Uterus (tissue), 2 donors: ENCODE data around the gene CDH4.

Experiments
- POLR2A ChIP-seq, 2 donors: fragments of 450-650 bp; IDR thresholded peaks; one replicate each; pipeline ENCODE4 v1.6.1; 2016; ENCODE audit warnings: antibody characterized with exemption in 2 of 2, mild to moderate bottlenecking in 1 of 2, moderate library complexity in 1 of 2
- TF ChIP-seq, protein P1 (sequence below), 4 experiments: fragments of 200-600 bp in 2 of 4; fragments of 450-650 bp in 2 of 4; sonication (generic) in 2 of 4; IDR thresholded peaks; one replicate each; pipeline ENCODE4 v1.5.1; 2016 to 2019; ENCODE audit warnings: antibody characterized with exemption in 4 of 4, mild to moderate bottlenecking in 2 of 4, moderate library complexity in 1 of 4

DNA sequence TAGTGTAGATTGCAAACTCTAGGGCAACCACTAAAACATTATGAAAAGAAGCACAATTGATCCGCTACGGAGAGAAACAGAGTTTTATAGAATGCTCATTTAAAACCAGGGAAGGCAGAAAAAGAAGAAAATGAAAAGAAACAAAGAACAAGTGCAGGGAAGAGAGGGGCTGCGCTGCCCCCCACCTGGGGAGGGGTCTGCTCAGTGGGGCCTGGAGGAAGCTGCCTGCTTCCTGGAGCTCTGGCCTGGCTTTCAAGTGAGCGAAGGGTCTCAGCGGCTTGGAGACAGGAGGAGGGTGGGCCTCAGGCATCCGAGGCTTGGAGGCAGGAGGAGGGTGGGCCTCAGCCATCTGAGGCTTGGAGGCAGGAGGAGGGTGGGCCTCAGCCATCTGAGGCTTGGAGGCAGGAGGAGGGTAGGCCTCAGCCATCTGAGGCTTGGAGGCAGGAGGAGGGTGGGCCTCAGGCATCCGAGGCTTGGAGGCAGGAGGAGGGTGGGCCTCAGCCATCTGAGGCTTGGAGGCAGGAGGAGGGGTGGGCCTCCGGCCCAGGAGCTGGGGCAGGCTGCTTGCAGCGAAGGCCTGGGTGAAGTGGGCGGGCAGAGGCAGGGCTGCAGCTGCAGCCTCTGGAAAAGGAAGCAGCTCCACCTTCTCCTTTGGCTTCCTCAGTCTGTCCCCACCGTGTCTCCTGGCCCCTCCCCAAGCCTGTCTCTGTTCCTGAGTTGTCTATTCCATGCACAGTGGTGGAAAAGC is 407.4 kb downstream of the CDH4 start:
- TF ChIP-seq, protein P1, sequence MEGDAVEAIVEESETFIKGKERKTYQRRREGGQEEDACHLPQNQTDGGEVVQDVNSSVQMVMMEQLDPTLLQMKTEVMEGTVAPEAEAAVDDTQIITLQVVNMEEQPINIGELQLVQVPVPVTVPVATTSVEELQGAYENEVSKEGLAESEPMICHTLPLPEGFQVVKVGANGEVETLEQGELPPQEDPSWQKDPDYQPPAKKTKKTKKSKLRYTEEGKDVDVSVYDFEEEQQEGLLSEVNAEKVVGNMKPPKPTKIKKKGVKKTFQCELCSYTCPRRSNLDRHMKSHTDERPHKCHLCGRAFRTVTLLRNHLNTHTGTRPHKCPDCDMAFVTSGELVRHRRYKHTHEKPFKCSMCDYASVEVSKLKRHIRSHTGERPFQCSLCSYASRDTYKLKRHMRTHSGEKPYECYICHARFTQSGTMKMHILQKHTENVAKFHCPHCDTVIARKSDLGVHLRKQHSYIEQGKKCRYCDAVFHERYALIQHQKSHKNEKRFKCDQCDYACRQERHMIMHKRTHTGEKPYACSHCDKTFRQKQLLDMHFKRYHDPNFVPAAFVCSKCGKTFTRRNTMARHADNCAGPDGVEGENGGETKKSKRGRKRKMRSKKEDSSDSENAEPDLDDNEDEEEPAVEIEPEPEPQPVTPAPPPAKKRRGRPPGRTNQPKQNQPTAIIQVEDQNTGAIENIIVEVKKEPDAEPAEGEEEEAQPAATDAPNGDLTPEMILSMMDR (IDR thresholded peaks at IDR 0.05): no peak
- TF ChIP-seq POLR2A (IDR thresholded peaks at IDR 0.05): no peak
